Mesendoderm (in vitro differentiated cells): ENCODE measurements around the gene APBB2.
"Not testable (repeated sequence)": the region's sequence is repeated elsewhere in the genome, so short reads cannot be mapped to it uniquely, and the experiment has no call there.

Experiments
- DNase-seq: peaks from one replicate; pipeline ENCODE4 v3.0.0; 2013
- H2AK5ac ChIP-seq: 2 replicates; pipeline ENCODE4 v1.6.1; 2013; ENCODE audit warnings: low read length, inconsistent platforms
- H2BK120ac ChIP-seq: 2 replicates; pipeline ENCODE4 v1.6.1; 2013; ENCODE audit warnings: low read depth, mild to moderate bottlenecking, low read length, moderate library complexity, mixed read lengths
- H2BK15ac ChIP-seq: replicated peaks from 2 replicates; pipeline ENCODE4 v1.6.1; 2013; ENCODE audit warnings: low read depth, mild to moderate bottlenecking, moderate library complexity
- H2BK5ac ChIP-seq: 2 replicates; pipeline ENCODE4 v1.6.1; 2013; ENCODE audit warnings: low read length, inconsistent platforms
- H3K18ac ChIP-seq: 2 replicates; pipeline ENCODE4 v1.6.1; 2013; ENCODE audit warnings: mild to moderate bottlenecking, low read length, mixed read lengths
- H3K23ac ChIP-seq: one replicate; pipeline ENCODE4 v1.6.1; 2013; ENCODE audit warnings: low read length
- H3K27ac ChIP-seq: 2 replicates; pipeline ENCODE4 v1.5.1; 2013; ENCODE audit warnings: low read depth, mild to moderate bottlenecking, inconsistent platforms, low read length, moderate library complexity
- H3K27me3 ChIP-seq: 2 replicates; pipeline ENCODE4 v1.6.1; 2013; ENCODE audit warnings: low read length, control low read depth, mild to moderate bottlenecking, inconsistent platforms; ENCODE audit not compliant: insufficient read depth, poor library complexity
- H3K36me3 ChIP-seq: 2 replicates; pipeline ENCODE4 v1.6.1; 2013; ENCODE audit warnings: low read length, inconsistent platforms; ENCODE audit not compliant: control insufficient read depth, insufficient read depth
- H3K4ac ChIP-seq: one replicate; pipeline ENCODE4 v1.6.1; 2013; ENCODE audit warnings: low read depth, mild to moderate bottlenecking, low read length, moderate library complexity
- H3K4me1 ChIP-seq: 2 replicates; pipeline ENCODE4 v1.6.1; 2013; ENCODE audit warnings: low read depth, low read length, inconsistent platforms; ENCODE audit not compliant: control insufficient read depth
- H3K4me2 ChIP-seq: 2 replicates; pipeline ENCODE4 v1.6.1; 2013; ENCODE audit warnings: low read length
- H3K4me3 ChIP-seq: 2 replicates; pipeline ENCODE4 v1.5.1; 2013; ENCODE audit warnings: mild to moderate bottlenecking, low read length
- H3K56ac ChIP-seq: one replicate; pipeline ENCODE4 v1.6.1; 2013; ENCODE audit warnings: low read length
- H3K79me1 ChIP-seq: 2 replicates; pipeline ENCODE4 v1.6.1; 2013; ENCODE audit warnings: low read length, inconsistent platforms
- H3K79me2 ChIP-seq: 2 replicates; pipeline ENCODE4 v1.6.1; 2013; ENCODE audit warnings: mild to moderate bottlenecking, low read length; ENCODE audit not compliant: control insufficient read depth, insufficient read depth
- H3K9ac ChIP-seq: 2 replicates; pipeline ENCODE4 v1.6.1; 2013; ENCODE audit warnings: low read length, inconsistent platforms
- H4K5ac ChIP-seq: one replicate; pipeline ENCODE4 v1.6.1; 2013; ENCODE audit warnings: low read length
- H4K8ac ChIP-seq: one replicate; pipeline ENCODE4 v1.6.1; 2013; ENCODE audit warnings: low read depth, mild to moderate bottlenecking, control low read depth, low read length, moderate library complexity
- WGBS: extraction: QIAGEN DNeasy Blood & Tissue Kit; methylation state at CpG from one replicate; pipeline ENCODE4 v1.1.7; 2013; ENCODE audit warnings: low lambda C conversion rate, missing lambda C conversion rate; ENCODE audit not compliant: insufficient coverage; ENCODE audit errors: extremely low coverage; 5-methylcytosine and 5-hydroxymethylcytosine counted together

APBB2 gene

DNA sequence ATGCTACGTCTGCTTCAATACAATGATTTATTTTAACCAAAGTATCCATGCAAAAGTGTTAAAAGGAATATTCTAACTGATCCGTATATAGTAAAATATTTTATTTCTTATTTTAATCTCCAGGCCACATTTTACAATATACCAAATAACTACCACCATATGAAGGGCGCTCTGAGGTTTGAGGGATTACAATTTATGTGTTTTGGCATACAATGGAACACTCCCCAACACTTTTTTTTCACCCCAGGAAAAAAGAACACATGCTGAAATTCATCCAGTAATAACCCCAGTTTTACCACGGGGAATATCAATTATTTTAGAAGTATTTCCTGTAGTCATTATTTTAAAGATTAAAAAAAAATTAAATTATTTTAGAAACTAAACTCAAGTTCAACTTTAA lies 65.4 kb downstream of the APBB2 start:
- Histone ChIP-seq H3K27ac (no peak overlapping the region), H4K5ac (no peak overlapping the region), H2BK5ac (no peak overlapping the region), H3K18ac (no peak overlapping the region), H3K36me3 (no peaks in the 10 kb centered on the region), H3K9ac (no peak overlapping the region), H3K79me1 (peaks cover 7% of the 10 kb centered on the region), H3K27me3 (no peaks in the 10 kb centered on the region), H3K4me1 (peaks cover 2% of the 10 kb centered on the region), H3K56ac (no peak overlapping the region), H4K8ac (no peak overlapping the region), H3K4ac (no peak overlapping the region), H3K79me2 (peaks cover 4% of the 10 kb centered on the region), H3K4me2 (no peak overlapping the region), H3K23ac (no peak overlapping the region), H3K4me3 (no peak overlapping the region), H2BK120ac (no peak overlapping the region), H2AK5ac (no peak overlapping the region), H2BK15ac (no peak overlapping the region)
- WGBS, result no CpG with 5 or more reads among the region's 4 CpGs
- DNase-seq, result no peak

DNA sequence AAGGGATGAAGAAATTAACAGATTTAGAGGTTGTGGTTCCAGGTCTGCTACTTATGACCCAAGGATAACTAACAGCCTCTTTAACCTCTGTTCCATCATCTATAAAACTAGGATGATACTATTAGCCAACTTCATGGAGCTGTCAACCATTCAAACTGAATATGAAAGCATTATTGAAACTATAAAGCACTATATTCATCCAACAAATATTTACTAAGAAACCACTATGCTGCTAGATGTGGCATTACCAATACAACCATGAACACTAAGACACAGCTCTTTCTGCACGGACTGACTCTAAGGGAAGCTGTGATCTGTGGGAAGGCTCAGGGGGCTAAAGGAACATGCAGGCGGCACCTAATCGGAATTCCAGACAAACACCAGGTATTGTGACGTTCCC lies 66.0 kb downstream of the APBB2 start:
- peaks cover 7% of the 10 kb centered on the region for H3K79me1 ChIP-seq
- no peak overlapping the region for H3K23ac ChIP-seq
- no peak overlapping the region for H3K9ac ChIP-seq
- no peak overlapping the region for H4K8ac ChIP-seq
- no CpG with 5 or more reads among the region's 4 CpGs for WGBS
- no peak overlapping the region for H3K4me2 ChIP-seq
- no peak overlapping the region for H3K4ac ChIP-seq
- H4K5ac ChIP-seq, result no peak overlapping the region
- no peak overlapping the region for H3K18ac ChIP-seq
- no peaks in the 10 kb centered on the region for H3K36me3 ChIP-seq
- no peak overlapping the region for H3K56ac ChIP-seq
- H2BK15ac ChIP-seq, result no peak overlapping the region
- H3K27me3 ChIP-seq, result no peaks in the 10 kb centered on the region
- peaks cover 4% of the 10 kb centered on the region for H3K79me2 ChIP-seq
- no peak overlapping the region for H2BK120ac ChIP-seq
- no peak for DNase-seq
- no peak overlapping the region for H2AK5ac ChIP-seq
- no peak overlapping the region for H2BK5ac ChIP-seq
- peaks cover 2% of the 10 kb centered on the region for H3K4me1 ChIP-seq
- no peak overlapping the region for H3K4me3 ChIP-seq
- no peak overlapping the region for H3K27ac ChIP-seq

DNA sequence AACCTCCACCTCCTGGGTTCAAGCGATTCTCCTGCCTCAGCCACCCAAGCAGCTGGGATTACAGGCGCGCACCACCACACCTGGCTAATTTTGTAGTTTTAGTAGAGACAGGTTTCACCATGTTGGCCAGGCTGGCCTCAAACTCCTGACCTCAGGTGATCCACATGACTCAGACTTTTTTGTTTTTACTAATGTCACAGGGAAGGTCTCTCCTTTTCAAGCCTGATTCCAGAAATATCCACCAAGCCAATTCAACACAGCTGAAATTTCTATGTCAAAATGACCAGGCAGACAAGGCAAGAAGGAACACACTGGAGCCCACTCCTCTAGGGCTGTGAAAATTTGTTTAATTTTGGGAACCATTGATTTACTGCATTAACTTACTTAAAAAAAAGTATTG lies 66.8 kb downstream of the APBB2 start:
- not testable (repeated sequence) for H3K9ac ChIP-seq, H3K4me3 ChIP-seq, H3K79me2 ChIP-seq, DNase-seq, H3K36me3 ChIP-seq, H3K23ac ChIP-seq, H3K27me3 ChIP-seq, H2BK15ac ChIP-seq, H4K8ac ChIP-seq, H2AK5ac ChIP-seq, H3K18ac ChIP-seq, H2BK120ac ChIP-seq, H3K27ac ChIP-seq, H2BK5ac ChIP-seq, H4K5ac ChIP-seq, H3K4ac ChIP-seq, H3K56ac ChIP-seq, H3K4me2 ChIP-seq, H3K79me1 ChIP-seq, H3K4me1 ChIP-seq
- no CpG with 5 or more reads among the region's 3 CpGs for WGBS

DNA sequence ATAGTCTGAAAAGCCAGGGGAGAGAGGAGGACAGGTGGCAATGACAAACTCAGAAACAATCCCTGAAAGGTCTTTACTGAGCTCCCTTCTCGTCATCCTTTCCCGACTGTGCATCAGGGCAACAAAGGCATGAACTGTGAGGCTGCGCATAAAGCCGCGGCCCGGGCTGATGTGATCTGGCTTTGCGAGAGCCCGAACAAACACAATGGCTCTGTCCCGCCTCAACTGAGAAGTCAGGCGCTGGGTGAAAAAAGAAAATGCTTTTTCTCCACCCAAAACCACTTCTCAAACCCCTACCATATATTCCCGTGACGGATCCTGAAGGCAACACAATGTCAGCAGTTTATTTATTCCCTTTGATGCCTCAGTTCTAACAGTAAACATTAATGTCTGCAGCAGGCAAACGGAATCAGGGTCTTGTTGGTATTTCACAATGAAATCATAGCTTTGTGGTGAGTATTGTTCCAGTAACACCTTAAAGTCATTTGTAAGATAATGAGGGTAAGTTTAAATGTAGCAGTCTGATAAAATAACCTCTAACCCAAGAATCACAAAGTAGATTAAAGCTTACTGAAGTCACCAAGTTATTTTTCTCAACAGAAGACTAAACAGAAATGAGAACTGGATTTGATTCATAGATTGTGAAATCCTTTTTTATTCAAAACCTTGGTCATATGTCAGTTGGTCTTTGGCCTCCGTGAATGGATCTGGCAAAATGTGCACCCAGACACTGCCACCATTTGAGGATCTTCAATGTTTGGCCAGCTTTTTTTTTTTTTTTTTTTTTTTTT lies 67.4 kb downstream of the APBB2 start:
- H3K23ac ChIP-seq, result no peak overlapping the region
- no peak overlapping the region for H2BK15ac ChIP-seq
- H3K9ac ChIP-seq, result no peak overlapping the region
- H3K27me3 ChIP-seq, result no peaks in the 10 kb centered on the region
- peak overlapping the region; percentile 44 for H3K56ac ChIP-seq
- no peak overlapping the region for H2BK5ac ChIP-seq
- WGBS, result no CpG with 5 or more reads among the region's 14 CpGs
- no peak overlapping the region for H4K8ac ChIP-seq
- H3K27ac ChIP-seq, result peak overlapping the region; percentile 38
- peaks cover 4% of the 10 kb centered on the region for H3K79me2 ChIP-seq
- H2BK120ac ChIP-seq, result no peak overlapping the region
- DNase-seq, result no peak
- H4K5ac ChIP-seq, result no peak overlapping the region
- no peak overlapping the region for H3K4ac ChIP-seq
- H2AK5ac ChIP-seq, result no peak overlapping the region
- no peak overlapping the region for H3K4me3 ChIP-seq
- no peak overlapping the region for H3K4me2 ChIP-seq
- H3K79me1 ChIP-seq, result peaks cover 7% of the 10 kb centered on the region
- no peaks in the 10 kb centered on the region for H3K36me3 ChIP-seq
- peaks cover 2% of the 10 kb centered on the region for H3K4me1 ChIP-seq
- peak overlapping the region; percentile 69 for H3K18ac ChIP-seq

DNA sequence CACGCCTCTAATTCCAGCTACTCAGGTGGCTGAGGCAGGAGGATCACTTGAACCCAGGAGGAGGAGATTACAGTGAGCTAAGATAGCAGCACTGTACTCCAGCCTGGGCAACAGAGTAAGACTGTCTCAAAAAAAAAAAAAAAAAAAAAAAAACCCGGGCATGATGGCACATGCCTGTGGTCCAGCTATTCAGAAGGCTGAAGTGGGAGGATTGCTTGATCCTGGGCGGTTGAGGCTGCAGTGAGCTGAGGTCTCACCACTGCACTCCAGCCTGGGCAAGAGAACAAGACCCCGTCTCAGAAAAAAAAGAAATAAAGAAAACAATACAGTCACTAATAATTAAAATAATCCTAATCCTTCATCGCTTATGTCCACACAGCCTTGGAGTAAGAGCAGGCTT lies 68.1 kb downstream of the APBB2 start:
- H3K4me1 ChIP-seq, result peaks cover 2% of the 10 kb centered on the region
- peaks cover 4% of the 10 kb centered on the region for H3K79me2 ChIP-seq
- H3K79me1 ChIP-seq, result peaks cover 7% of the 10 kb centered on the region
- H3K23ac ChIP-seq, result no peak overlapping the region
- H3K27ac ChIP-seq, result no peak overlapping the region
- H2BK15ac ChIP-seq, result no peak overlapping the region
- H4K8ac ChIP-seq, result no peak overlapping the region
- no peak for DNase-seq
- no peak overlapping the region for H3K18ac ChIP-seq
- H3K36me3 ChIP-seq, result no peaks in the 10 kb centered on the region
- H3K4me2 ChIP-seq, result no peak overlapping the region
- H2AK5ac ChIP-seq, result no peak overlapping the region
- H2BK120ac ChIP-seq, result no peak overlapping the region
- H3K4ac ChIP-seq, result no peak overlapping the region
- no peak overlapping the region for H4K5ac ChIP-seq
- WGBS, result no CpG with 5 or more reads among the region's 5 CpGs
- no peak overlapping the region for H3K9ac ChIP-seq
- H3K56ac ChIP-seq, result no peak overlapping the region
- H3K27me3 ChIP-seq, result no peaks in the 10 kb centered on the region
- no peak overlapping the region for H3K4me3 ChIP-seq
- no peak overlapping the region for H2BK5ac ChIP-seq

DNA sequence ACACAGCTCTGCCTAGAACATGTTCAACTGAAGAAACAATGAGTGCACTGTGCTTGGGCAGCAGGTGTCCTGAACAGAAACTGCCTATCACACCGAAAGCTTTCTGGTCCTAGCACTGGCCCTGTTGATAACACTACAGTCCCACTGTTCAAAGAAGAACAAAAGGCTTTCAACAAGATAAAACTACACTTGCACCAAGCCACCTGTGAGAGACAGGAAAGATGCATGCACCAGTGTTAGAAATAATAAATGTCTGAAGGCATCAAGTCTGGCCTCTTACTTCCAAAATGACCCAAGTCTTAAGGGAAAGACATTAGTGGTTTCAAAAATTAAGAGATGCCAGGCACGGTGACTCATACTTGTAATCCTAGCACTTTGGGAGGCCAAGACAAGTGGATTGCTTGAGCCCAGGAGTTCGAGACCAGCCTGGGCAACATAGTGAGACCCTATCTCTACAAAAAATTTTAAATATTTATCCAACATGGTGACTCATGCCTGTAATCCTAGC lies 68.7 kb downstream of the APBB2 start:
- Histone ChIP-seq H3K9ac (no peak overlapping the region), H3K36me3 (no peaks in the 10 kb centered on the region), H3K4me3 (no peak overlapping the region), H2AK5ac (no peak overlapping the region), H2BK5ac (no peak overlapping the region), H3K79me1 (peaks cover 10% of the 10 kb centered on the region), H3K27ac (no peak overlapping the region), H2BK15ac (peak overlapping the region; percentile 76), H3K18ac (no peak overlapping the region), H3K56ac (no peak overlapping the region), H4K8ac (no peak overlapping the region), H3K23ac (no peak overlapping the region), H3K27me3 (no peaks in the 10 kb centered on the region), H4K5ac (no peak overlapping the region), H3K79me2 (peaks cover 4% of the 10 kb centered on the region), H3K4me2 (no peak overlapping the region), H2BK120ac (no peak overlapping the region), H3K4ac (no peak overlapping the region), H3K4me1 (peaks cover 2% of the 10 kb centered on the region)
- WGBS, result no CpG with 5 or more reads among the region's 3 CpGs
- DNase-seq, result no peak
